Kidney epithelial cell (primary cell): ENCODE measurements around the gene TAC4. TPM values are rescaled to one million over a fixed set of nuclear protein-coding genes. Genes with fewer than 3 reads are reported as not detected.

ENCODE experiments used
- DNase-seq: peaks from one replicate; pipeline ENCODE4 v3.0.0-alpha.2; 2010; ENCODE audit warnings: low read depth
- H3K27me3 ChIP-seq: 2 replicates; pipeline ENCODE4 v1.6.0; 2011; ENCODE audit warnings: low read length; ENCODE audit not compliant: control insufficient read depth, insufficient read depth
- H3K36me3 ChIP-seq: 2 replicates; pipeline ENCODE4 v1.5.1; 2011; ENCODE audit warnings: low read length; ENCODE audit not compliant: control insufficient read depth, insufficient read depth
- H3K4me3 ChIP-seq: 2 replicates; pipeline ENCODE4 v1.5.1; 2011; ENCODE audit warnings: low read depth, mild to moderate bottlenecking, control low read depth, low read length
- total RNA-seq: library from RNA; depleted of rRNA; stranded (reverse); fragments of >200 nt; gene quantifications from 2 replicates; pipeline ENCODE4 v1.2.3, GENCODE V29; 2015
- TF ChIP-seq, protein P1 (sequence below): IDR thresholded peaks from 2 replicates; pipeline ENCODE4 v1.5.1; 2011; ENCODE audit warnings: mild to moderate bottlenecking, moderate library complexity, low read length, control low read depth, inconsistent platforms; ENCODE audit not compliant: insufficient read depth, poor library complexity, severe bottlenecking

The TAC4 gene
- total RNA-seq, 1 donor from 2014 or later: not detected

DNA sequence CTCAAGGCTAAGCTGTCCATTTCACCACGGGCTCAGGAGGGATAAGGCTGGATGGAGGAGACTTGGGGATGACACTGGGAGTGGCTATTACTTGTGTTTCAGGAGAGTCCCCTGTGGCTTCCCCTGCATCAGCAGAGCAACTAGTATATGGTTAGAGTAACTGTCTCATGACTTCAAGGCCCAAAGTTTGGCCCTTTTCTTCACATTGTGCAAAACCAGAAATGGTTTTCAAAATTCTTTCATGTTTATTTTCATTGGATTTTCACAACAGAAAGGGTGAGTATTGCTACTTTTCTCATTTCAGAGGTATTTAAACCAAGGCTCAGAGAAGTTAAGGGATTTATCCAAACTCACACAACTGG lies 18.1 kb upstream of the TAC4 start:
- TF ChIP-seq, protein P1, sequence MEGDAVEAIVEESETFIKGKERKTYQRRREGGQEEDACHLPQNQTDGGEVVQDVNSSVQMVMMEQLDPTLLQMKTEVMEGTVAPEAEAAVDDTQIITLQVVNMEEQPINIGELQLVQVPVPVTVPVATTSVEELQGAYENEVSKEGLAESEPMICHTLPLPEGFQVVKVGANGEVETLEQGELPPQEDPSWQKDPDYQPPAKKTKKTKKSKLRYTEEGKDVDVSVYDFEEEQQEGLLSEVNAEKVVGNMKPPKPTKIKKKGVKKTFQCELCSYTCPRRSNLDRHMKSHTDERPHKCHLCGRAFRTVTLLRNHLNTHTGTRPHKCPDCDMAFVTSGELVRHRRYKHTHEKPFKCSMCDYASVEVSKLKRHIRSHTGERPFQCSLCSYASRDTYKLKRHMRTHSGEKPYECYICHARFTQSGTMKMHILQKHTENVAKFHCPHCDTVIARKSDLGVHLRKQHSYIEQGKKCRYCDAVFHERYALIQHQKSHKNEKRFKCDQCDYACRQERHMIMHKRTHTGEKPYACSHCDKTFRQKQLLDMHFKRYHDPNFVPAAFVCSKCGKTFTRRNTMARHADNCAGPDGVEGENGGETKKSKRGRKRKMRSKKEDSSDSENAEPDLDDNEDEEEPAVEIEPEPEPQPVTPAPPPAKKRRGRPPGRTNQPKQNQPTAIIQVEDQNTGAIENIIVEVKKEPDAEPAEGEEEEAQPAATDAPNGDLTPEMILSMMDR: no peak
- H3K36me3 ChIP-seq: no peaks in the 10 kb centered on the region
- H3K27me3 ChIP-seq: peaks cover 17% of the 10 kb centered on the region
- no peak for DNase-seq
- H3K4me3 ChIP-seq: no peak overlapping the region

DNA sequence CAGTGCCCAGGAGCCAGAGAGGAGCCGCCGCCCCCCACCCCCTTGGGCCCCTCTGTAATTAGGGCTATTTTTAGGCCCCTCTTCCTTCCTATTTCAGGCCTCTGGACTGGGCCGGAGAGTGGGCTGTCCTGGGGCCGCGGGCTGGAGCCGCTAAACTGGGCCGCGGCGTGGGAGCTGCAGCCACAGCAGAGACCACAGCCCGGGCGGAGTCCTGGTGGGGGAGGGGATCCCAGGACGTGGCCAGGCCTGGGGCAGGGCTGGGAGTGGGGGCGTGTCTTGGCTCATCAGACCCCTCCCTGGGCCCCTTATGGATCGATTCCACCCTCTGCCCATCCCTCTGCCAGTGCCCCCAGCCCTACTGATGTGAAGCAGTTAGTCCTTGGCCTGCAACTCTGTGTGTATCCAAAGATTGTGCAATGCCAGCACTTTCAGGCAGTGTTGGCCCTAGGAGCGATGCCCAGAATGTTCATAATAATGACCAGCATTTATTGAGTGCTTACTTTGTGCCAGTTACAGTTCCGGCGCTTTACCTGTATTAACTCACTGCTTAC lies 15.0 kb upstream of the TAC4 start:
- Histone ChIP-seq H3K27me3 (peaks cover 13% of the 10 kb centered on the region), H3K4me3 (no peak overlapping the region), H3K36me3 (no peaks in the 10 kb centered on the region)
- TF ChIP-seq, protein P1: no peak
- DNase-seq: no peak

DNA sequence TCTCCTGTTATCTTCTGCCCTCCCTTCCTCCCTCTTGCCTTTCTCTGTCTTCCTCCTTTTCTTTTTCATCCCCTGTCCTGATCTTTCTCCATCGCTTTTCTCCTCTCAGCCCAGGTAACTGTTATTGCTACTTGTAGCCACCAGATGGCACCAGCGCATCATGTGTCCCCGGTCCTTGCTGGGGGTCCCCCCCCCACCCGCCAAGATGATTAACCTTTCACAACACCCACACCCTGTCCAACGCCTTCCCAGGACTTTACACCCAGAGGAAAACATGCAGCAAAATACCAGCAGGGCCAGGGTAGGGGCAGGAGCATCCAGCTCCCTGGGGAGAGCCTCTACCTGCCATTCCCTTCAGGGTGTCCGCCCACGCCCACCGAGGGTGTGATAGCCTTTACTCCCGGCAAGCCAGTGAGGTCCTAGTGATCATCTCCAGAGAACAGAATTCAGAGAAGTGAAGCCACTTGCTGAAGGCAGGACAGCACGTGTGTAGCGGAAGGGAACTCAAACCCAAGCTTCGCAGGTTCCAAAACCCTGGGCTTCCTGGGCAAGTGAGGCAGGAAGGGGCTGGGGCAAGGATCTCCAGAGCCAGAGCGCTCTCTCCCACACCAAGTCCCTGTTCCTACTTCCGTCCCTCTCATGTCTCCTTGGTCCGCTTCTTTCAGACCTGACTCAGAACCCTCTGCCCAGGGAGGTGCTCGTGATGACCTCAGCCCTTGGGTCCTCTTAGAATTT lies 13.4 kb upstream of the TAC4 start:
- no peak for DNase-seq
- Histone ChIP-seq H3K36me3 (no peaks in the 10 kb centered on the region), H3K4me3 (no peak overlapping the region), H3K27me3 (peaks cover 10% of the 10 kb centered on the region)
- TF ChIP-seq, protein P1: peak; percentile 84

DNA sequence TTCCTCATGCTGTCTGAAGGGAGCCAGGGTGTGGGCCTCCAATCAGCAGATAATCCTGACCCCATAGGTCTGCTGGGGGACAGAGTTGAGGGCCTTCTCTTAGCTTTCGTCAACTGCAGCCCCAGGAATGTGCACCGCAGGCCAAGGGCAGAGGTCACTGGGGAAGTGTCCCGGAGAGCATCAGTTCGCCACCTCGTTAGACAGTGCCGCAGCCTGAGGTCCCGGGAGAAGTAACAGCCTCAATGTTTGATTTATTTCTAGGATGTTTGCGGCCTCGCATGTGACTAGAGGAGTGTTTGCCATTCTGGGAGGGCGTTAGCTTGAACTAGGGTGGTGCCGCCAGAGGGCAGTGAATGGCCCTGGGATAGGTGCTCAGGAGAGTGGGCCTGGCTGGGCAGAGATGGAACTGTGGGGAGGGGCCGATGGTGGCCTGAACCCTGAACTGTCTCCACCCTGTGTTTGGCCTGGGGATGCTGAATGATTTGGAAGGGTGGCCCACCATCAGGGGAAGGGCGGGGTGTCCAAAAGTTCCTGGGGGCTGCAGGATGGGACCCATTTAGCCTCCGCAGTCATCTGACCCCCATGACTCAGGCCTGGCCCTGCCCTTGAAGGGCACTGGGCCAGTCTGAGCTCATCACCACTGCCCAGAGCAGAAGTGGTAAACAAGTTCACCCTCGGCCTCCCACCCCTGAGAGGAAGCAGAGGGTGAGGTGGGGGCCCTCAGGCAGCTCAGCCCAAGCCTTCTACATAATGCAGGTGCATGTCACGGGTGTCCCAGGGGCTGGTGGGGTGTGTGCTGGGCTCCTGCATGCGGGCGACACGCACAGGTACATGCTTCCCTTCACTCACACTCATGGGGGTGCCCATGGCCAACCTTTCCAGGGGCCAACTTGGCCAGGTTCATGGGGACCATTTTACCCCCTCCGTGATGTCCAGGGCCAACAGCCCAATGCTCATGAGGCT lies 12.4 kb upstream of the TAC4 start:
- TF ChIP-seq, protein P1: peak; percentile 3
- Histone ChIP-seq H3K36me3 (no peaks in the 10 kb centered on the region), H3K27me3 (peaks cover 11% of the 10 kb centered on the region), H3K4me3 (no peak overlapping the region)
- no peak for DNase-seq

DNA sequence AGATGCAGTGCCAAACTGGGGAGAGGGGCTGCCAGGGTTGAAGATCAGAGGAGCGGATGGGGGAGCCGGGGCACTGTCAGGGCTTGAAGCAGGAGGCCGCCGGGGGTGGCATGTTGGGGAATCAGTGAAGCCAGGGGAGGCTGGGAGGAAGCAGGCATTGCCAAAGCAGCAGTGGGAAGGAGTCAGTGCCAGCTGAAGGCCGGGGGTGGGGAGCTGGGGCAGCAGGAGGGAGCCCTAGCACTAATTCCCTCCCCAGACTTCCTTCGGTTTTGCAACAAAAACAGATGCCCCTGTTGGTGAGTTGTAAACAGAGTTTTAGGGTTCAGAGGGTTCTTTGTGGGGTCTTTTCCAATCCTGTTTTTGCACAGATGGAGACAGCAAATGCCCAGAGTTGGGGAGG lies 10.9 kb upstream of the TAC4 start:
- no peak for DNase-seq
- TF ChIP-seq, protein P1: no peak
- Histone ChIP-seq H3K27me3 (peaks cover 8% of the 10 kb centered on the region), H3K4me3 (no peak overlapping the region), H3K36me3 (no peaks in the 10 kb centered on the region)
